Measurements from ENCODE around the gene PUM1. TPM values are rescaled to one million over a fixed set of nuclear protein-coding genes. Genes with fewer than 3 reads are reported as not detected.
A peak's percentile ranks its signal among the peaks of the same experiment; 100 is the strongest.
"Not testable (repeated sequence)": the region's sequence is repeated elsewhere in the genome, so short reads cannot be mapped to it uniquely, and the experiment has no call there.

PUM1 gene
- total RNA-seq, 1 donor from 2014 or later, result 68.1 TPM

DNA sequence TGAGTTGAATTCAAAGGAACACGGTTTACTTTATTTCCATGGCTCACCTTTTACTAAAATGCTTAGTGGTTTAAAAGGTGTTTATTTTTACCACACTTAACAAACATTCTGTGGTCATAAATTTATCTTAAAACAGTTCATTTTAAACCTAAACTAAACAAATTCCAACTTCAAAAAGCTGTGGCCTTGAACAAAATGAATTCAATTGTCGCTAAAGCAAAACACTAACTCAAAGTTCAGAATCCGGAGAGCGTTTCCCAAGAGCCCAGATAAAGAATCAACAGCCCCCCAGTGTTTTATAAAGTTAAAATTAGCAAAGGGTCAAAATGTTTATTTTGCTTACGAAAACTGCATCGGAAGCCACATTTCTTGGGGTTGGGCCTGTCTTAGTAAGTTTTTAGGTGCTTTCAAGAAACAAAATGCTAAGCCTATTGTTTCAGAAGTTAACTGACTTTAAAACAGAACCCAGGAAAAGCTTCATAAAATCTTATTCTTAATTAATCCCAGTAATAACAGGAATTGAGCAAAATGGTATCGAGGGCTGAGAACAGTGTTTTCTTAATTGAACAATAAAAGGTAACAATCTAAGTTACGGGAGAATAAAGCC is 1.3 kb downstream of the PUM1 start:
- DNase-seq, result peak; percentile 28

DNA sequence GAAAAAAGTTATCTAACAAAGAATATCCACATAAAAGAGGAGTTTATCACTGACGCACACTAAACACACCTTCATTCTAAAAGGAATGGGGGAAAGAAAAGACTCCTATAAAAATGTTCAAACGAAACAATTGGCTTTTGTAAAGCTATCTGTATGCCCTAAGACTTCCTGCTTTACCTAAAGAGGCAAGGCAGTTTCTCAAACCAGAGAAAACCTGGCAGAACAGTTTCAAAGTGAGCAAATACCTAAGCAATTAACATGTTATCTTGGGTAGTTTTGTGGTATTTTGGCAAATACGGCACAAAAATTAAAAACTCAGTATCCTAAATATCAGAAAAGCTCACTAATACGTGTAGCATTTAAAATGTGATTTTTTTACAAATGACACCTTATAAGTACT is 1.9 kb downstream of the PUM1 start:
- DNase-seq, result peak; percentile 41

DNA sequence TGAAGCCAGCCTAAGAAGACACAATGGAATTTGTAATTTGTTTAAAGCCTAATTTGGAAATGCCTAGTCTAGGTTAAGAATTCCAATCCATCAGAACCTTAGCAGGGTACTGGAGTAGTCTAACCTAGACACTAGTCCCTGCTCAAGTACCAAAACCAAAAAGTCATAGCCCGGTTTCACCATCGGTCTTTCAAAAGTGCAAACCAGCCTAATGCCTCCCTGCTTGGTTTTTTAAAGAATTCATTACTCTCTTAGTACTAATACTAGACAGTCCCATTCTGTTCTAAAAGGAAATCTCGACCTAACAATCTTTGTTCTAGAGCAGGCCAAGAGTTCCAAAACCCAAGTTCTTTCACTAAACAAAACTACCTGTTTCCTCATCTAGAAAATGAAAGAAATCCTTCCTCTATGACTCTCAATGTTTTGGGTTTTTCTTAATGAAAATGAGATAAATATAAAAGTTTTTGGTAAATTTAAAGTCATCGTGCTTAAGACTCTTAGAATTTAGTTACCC is 2.6 kb downstream of the PUM1 start:
- DNase-seq, result no peak

DNA sequence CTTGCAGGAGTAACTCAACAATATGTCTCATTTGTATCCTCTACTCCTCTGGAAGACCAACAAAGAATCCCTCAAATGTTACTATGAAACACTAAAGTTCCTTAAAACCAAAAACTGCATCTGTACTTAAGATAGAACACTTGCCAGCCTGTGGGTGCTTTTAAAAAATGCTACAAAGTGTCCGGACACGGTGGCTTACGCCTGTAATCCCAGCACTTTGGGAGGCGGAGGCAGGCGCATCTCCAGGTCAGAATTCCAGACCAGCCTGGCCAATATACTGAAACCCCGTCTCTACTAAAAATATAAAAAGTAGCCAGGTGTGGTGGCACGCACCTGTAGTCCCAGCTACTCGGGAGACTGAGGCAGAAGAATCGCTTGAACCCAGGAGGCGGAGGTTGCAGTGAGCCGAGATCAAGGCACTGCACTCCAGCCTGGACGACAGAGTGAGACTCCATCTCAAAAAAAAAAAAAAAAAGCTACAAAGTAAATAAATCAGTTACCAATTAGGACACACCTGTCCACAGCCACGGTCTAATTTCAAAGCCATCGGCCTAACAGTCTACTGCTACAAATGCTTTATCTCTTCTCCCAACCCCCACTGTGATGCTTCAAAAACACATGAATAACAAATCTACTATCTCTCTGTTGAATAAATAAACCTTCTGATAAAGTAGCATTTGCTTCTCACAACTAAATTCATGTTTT is 3.2 kb downstream of the PUM1 start:
- DNase-seq, result not testable (repeated sequence)

DNA sequence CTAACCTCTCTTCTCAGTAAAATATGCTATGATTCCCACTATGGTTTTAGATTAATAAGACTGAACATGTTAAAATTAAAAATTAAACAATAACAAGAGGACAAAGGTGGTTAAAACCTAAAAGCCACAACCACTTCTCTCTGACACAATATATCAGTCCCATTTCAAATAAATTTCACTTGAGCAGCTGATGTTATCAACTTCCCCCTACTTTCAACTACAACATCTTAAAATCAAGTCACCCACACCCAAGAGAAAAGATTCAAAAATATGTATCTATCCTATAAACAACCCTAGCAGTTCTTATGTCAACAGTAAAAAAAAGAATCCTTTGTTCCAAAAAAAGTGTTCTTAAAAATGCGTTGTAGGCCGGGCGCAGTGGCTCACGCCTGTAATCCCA is 7.5 kb downstream of the PUM1 start:
- no peak for DNase-seq

DNA sequence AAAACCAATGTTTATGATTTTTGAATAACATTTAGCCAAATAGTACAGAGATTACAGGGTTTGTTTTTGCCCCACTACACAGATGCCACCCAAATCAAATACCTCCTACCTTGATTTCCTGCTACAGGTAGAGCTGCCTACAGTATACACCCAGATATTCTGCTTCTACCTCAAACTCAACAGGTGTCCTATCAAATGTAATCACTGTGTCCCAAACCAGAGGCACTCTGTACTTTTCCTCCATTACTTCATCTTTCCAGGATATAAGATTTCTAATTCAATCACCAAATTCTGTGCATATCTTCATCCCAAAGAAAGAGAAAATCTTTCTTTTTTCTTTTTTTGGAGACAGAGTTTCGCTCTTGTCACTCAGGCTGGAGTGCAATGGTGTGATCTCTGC is 9.6 kb downstream of the PUM1 start:
- DNase-seq, result no peak

DNA sequence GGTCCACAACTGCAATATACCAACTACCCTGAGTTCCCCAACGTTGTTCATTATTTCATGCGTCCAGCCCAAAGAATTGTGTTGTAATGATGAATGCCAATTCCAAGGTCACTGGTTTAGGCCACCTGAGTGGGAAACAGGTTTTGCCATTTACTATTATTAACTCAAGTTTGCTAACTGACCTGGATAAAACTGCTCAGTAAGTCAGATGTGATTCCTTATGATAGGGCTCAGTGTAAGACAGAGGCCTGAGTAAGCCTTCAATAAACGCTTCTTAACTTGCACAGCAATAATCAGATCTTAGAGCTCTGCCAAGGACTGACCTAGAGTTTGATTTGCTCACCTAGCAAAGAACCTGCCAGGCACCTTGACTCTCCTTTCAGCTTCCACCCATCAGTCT is 10.0 kb downstream of the PUM1 start:
- DNase-seq, result no peak

DNA sequence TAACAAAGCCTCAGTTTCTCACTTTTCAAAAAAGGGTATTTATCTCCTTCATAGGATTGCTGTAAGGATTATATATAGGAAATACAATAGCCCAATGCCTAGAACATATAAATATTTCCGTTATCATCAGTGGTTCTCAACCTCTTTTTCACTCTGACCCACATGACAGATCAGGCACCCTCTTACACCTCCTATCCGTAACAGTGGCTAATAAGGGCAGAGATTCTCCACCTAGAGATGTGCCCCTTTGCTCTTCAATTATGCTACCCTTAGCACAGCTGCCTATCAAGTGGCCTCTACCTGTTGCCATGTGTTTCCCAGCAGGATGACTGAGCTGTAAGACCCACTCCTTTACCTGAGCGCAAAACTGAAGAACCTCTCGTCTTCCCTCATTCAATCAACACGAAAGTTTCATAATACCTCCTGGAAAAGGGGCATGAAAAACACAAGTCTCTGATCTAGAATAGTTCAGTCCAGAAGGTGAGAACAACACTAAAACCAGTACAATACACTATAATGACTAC is 10.5 kb downstream of the PUM1 start:
- no peak for DNase-seq

DNA sequence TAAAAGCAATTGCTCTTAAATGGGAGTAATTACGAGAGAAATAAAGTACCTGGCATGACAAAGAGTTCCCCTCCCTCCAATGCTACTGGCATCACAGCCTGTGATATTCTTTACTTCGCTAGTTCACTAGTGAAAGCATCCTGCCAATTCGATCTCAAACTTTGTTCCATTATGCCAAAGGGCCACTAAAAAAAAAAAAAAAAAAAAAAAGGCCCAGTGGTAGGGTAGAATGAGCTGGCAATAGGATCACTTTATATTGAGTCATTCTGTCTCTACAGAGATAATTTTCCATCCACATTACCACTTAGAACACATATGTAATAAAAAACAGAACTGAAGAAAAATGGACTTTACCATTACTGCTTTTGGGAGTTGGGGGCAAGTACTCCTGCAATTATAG is 11.2 kb downstream of the PUM1 start:
- DNase-seq, result peak; percentile 16

DNA sequence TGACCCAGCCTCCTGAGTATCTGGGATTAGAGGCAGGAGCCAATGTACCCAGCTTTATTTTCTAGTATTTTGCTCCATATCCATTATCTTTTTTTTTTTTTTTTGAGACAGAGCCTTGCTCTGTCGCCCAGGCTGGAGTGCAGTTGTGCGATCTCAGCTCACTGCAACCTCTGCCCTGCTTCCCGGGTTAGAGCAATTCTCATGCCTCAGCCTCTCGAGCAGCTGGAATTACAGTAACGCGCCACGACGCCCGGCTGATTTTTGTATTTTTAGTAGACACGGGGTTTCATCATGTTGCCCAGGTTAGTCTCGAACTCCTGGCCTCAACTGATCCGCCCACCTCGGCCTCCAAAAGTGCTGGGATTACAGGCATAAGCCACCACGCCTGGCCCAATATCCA is 12.9 kb downstream of the PUM1 start:
- not testable (repeated sequence) for DNase-seq

DNA sequence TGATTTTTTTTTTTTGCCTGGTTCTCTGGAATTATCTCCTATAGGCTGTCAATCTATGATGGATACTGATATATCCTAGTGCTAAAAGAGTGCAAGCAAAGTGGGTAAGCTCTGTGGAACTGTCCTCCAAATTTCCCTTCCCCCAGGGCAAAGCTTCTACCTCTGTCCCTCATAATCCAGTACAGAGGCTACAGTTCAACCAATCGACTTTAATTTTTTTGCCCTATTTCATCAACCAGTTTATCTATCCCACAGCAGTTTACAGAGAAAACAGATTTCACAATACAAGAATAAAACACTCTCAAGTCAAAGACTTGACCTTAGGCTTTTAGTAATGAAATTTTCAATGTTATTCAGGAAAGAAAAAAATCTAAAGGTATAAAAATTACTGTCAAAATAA is 13.9 kb downstream of the PUM1 start:
- no peak for DNase-seq

DNA sequence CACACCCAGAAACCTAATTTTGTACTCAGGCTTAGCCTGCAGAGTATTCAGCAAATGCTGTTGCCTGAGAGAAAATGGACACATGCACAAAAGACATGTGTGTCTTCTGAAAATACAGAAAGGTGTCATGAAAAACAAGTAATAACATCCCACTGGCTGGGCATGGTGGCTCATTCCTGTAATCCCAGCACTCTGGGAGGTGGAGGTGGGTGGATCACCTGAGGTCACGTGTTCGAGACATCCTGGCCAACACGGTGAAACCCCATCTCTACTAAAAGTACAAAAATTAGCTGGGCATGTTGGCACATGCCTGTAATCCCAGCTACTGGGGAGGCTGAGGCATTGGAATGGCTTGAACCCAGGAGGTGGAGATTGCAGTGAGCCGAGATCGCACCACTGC is 18.0 kb downstream of the PUM1 start:
- not testable (repeated sequence) for DNase-seq

DNA sequence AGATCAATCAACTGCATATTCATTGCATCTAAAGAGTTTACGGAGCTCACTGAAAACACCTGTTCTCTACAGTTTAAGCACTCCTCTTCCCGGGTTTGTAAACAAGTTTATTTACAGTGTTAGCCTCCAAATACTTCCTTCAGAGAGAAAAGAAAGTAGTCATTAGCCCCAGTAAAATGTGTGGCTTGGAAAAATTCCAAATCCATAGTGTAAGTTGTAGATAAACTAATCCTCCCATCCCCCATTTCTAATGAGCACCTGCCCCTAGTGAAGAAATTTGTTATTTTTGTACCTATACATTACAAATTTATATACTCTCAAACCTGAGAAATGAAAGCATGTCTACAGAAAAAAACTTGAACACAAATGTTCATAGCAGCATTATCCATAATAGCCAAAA is 21.9 kb downstream of the PUM1 start:
- no peak for DNase-seq

DNA sequence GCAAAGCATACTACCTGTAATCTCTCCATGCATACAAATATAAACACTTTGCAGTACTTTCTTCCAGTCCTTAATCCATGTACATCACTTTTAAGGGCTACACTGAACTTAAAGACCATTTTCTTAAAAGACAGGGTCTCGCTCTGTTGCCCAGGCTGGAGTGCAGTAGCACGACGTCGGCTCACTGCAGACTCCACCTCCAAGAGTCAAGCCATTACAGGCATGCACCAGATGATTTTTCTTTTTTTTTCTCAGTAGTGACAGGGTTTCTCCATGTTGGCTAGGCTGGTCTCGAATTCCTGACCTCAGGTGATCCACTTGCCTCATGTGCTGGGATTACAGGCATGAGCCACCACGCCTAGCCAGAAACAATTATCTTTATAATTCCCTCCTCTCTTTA is 22.9 kb downstream of the PUM1 start:
- no peak for DNase-seq

DNA sequence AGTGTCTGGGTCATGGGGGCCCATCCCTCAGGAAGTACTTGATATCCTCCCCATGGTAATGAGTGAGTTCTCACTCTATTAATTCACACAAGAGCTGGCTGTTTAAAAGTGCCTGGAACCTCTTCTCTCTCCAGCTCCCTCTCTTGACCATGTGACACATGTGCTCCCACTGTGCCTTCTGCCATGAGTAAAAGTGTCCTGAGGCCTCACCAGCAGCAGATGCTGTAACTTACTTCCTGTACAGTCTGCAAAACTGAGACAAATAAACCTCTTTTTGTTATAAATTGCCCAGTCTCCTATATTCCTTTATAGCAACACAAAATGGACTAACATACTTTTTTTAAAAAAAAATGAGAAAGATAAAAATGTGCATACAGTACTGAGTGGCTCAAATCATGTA is 24.0 kb downstream of the PUM1 start:
- no peak for DNase-seq

DNA sequence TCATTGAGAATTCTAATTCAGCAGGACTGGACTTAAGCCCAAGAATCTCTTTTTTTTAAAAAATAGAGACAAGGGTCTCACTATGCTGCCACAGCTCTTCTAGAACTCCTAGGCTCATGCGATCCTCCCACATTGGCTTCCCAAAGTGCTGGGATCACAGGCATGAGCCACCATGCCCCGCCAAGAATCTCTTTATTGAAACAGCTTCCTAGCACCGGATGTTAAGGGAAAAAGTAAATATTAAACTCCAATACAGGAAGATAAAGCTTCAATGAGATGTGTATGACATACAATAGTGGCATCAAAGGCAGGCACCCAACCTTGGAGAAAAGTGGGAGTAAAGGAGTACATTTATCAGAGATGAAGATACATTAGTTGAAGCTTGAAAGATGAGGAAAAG is 25.5 kb downstream of the PUM1 start:
- peak; percentile 28 for DNase-seq

DNA sequence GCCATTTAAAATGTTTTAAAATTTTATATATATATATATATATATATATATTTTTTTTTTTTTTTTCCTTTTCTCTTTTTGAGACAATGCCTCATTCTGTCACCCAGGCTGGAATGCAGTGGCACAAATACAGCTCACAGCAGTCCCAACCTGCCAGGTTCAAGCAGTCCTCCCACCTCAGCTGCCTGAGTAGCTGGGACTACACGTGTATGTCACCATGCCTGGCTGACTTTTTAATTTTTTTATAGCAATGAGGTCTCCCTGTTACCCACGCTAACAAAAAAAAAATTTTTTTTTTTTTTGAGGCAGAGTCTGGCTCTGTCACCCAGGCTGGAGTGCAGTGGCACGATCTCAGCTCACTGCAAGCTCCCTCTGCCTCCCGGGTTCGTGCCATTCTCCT is 26.6 kb downstream of the PUM1 start:
- not testable (repeated sequence) for DNase-seq

DNA sequence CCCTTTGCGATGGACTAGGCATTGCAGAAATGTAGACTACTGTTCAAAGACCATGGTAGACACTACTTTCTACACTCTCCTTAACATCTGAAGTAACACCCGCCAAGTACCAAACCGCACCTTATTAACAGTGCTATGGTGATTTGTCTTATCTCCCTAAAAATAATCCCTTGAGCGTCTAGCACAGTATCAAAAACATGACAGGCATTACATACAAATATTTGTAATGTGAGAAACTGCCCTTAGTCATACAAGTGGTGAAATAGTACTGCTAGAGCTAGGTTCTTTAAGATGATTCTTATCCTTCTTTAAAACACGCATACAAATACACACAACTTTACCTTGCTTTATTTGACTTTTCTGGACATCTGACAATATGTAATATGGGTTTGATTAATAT is 27.2 kb downstream of the PUM1 start:
- no peak for DNase-seq

DNA sequence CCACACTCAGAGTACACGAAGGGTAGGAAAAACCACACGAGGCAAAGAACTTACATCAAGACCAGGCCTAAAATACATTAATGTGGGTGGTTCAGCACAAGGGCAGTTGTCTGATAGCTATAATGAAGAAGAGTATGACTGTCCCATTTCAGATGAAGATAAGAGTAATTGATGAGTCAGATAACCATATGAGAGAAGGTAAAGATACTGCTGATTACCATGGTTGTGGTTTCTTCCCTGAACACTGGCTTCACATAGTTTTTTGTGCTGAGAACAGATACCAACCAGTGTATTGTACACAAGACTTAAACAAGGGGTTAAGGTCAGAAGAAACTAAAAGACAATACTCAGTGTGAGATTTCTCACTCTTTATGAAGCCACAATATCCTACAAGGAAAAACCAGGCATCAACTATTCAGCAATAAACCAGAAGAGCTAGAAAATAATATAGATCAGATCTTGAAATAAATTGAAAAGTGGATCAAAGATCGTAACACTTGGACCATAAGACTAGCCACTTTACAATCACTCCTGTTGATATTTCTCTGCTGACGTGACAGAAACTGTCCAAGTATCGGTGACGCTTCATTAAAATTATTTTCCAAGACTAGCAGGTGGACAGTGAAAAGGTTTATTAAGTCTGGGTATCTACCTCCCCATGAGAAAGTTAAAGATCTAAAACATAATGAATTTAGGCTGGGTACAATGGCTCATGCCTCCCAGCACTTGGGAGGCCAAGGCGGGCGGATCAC is 28.6 kb downstream of the PUM1 start:
- no peak for DNase-seq

DNA sequence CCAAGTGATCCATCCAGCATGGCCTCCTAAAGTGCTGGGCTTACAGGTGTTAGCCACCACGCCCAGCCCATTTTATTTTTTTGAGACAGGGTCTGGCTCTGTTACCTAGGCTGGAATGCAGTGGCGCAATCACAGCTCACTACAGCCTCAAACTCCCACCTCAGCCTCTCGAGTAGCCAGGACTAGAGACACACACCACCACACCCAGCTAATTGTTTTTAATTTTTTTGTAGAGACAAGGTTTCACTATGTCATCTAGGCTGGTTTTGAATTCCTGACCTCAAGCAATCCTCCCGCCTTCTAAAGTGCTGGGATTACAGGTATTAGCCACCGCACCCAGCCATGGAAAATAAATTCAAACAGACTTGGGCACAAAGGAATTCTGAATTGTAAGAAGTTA is 31.9 kb downstream of the PUM1 start:
- DNase-seq, result no peak

DNA sequence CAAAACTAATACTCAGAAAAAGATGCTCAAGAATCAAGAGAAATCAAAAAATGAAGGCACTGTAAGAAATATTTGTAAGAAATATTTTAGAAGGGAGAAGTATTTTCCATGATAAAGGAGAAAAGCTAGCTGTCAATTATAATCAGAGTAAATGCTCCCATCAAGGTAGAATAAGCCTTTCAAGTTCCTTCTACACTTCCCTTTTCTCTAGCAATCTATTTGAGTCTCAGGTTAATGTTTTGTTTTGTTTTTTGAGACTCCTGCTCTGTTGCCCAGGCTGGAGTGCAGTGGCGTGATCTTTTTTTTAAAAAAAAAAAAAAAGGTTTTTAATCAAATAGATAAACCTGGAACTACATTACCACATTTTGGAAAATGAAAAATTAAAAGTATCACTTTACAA is 33.3 kb downstream of the PUM1 start:
- DNase-seq, result no peak

DNA sequence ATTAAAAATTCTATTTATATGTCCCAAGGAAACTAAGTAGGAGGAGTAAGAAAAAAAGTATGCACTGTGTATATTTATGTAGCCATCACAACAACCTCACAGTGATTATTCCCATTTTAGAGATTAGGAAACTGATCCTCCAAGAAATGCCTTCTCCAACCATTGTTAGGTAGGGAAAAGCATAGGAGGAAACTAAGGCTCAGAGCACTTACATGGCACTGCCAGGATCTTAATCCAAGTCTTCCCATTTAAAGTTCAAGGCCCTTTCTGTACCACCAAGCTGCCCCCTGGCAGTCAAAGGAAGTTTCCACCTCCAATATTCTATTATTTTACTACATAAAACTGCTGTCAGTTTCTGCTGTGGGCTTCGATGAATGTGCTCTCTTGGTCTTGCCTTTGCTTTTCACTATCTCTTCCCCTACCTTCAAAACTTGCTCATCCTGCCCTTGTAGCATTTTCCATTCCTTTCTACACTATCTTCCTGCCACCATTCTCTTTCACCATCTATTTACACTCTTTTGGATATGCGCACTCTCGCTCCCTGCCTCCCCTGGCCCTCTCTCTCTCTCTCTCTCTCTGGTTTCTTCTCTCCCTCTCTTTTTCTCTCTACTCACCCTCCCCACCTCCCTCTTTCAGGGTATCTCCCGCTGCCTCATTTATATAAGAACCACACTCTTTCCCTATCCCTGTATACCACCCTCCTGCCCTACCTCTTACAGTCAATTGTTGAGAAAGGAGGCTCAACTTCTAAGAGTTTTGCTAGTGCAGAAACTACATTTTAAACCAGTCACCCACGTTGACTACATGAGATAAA is 34.0 kb downstream of the PUM1 start:
- no peak for DNase-seq

DNA sequence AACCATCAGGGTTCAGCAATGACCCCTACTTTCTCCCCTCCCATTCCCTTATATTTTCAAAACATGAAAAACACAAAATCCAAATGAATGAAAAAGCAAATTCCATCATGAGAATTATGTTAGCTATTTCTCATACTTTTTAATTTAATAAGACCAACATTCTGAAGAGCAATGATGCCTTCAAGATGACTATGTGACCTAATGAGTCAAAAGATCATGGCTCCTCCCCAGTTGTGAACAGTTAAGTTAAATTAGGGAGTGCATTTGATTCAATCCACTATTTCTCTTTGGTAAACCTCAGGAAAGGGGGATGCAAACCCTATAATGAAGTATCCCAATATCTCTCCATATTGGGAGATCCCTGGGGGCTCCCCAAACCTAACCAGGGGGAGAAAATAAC is 36.5 kb downstream of the PUM1 start:
- no peak for DNase-seq

Measured in dermis blood vessel endothelial cell (primary cell).